Neuronal stem cell (in vitro differentiated cells): ENCODE data around the gene COL15A1.

Source experiments
- DNase-seq: peaks from one replicate; pipeline ENCODE4 v3.0.0-alpha.2; 2013; ENCODE audit warnings: low spot score
- H2AFZ ChIP-seq: one replicate; pipeline ENCODE4 v1.6.1; 2013; ENCODE audit warnings: mild to moderate bottlenecking, low read length, inconsistent platforms
- H2AK5ac ChIP-seq: 2 replicates; pipeline ENCODE4 v1.6.1; 2013; ENCODE audit warnings: low read depth, mild to moderate bottlenecking, inconsistent platforms, low read length, moderate library complexity, mixed read lengths
- H2BK120ac ChIP-seq: 2 replicates; pipeline ENCODE4 v1.6.1; 2013; ENCODE audit warnings: low read depth, mild to moderate bottlenecking, inconsistent platforms, low read length, moderate library complexity, mixed read lengths
- H2BK12ac ChIP-seq: one replicate; pipeline ENCODE4 v1.6.1; 2013; ENCODE audit warnings: low read length, inconsistent platforms
- H2BK15ac ChIP-seq: 2 replicates; pipeline ENCODE4 v1.6.1; 2013; ENCODE audit warnings: mild to moderate bottlenecking, low read length, inconsistent platforms, mixed read lengths
- H2BK5ac ChIP-seq: one replicate; pipeline ENCODE4 v1.6.1; 2013; ENCODE audit warnings: inconsistent platforms, mild to moderate bottlenecking, low read length, moderate library complexity
- H3K14ac ChIP-seq: one replicate; pipeline ENCODE4 v1.6.1; 2013; ENCODE audit warnings: low read length, inconsistent platforms
- H3K18ac ChIP-seq: 2 replicates; pipeline ENCODE4 v1.6.1; 2013; ENCODE audit warnings: low read length, inconsistent platforms
- H3K23ac ChIP-seq: 2 replicates; pipeline ENCODE4 v1.6.1; 2013; ENCODE audit warnings: low read depth, mild to moderate bottlenecking, mixed read lengths, low read length, inconsistent platforms; ENCODE audit not compliant: poor library complexity
- H3K27ac ChIP-seq: replicated peaks from 3 replicates; pipeline ENCODE4 v1.5.1; 2013; ENCODE audit warnings: low read length, inconsistent platforms
- H3K27me3 ChIP-seq, 3 experiments: 2 replicates each; pipeline ENCODE4 v1.6.1; 2013; ENCODE audit warnings: low read length in 3 of 3, mild to moderate bottlenecking in 2 of 3, inconsistent platforms in 1 of 3, low read depth in 1 of 3, mixed read lengths in 1 of 3, moderate library complexity in 1 of 3; ENCODE audit not compliant: control insufficient read depth in 3 of 3, insufficient read depth in 3 of 3
- H3K36me3 ChIP-seq, 2 donors: replicated peaks in 1 of 2; 2 replicates each; pipeline ENCODE4 v1.6.1; 2013; ENCODE audit warnings: low read length in 2 of 2; ENCODE audit not compliant: control insufficient read depth in 2 of 2, insufficient read depth in 2 of 2
- H3K4ac ChIP-seq: 2 replicates; pipeline ENCODE4 v1.6.1; 2013; ENCODE audit warnings: inconsistent platforms, mild to moderate bottlenecking, low read length, moderate library complexity
- H3K4me1 ChIP-seq, 2 donors: 1 replicate in 1 of 2; 2 replicates in 1 of 2; pipeline ENCODE4 v1.6.1; 2013; ENCODE audit warnings: low read length in 2 of 2, low read depth in 1 of 2; ENCODE audit not compliant: control insufficient read depth in 2 of 2, insufficient read depth in 1 of 2
- H3K4me2 ChIP-seq: one replicate; pipeline ENCODE4 v1.6.1; 2013; ENCODE audit warnings: mild to moderate bottlenecking, low read length, inconsistent platforms; ENCODE audit not compliant: insufficient read depth, poor library complexity, severe bottlenecking
- H3K4me3 ChIP-seq, 2 donors: 2 replicates each; pipeline ENCODE4 v1.5.1; 2013; ENCODE audit warnings: low read length in 2 of 2, mild to moderate bottlenecking in 2 of 2, inconsistent platforms in 1 of 2, moderate library complexity in 1 of 2
- H3K79me1 ChIP-seq: one replicate; pipeline ENCODE4 v1.6.1; 2013; ENCODE audit warnings: low read depth, mild to moderate bottlenecking, inconsistent platforms, low read length, moderate library complexity
- H3K9ac ChIP-seq: one replicate; pipeline ENCODE4 v1.6.1; 2013; ENCODE audit warnings: mild to moderate bottlenecking, low read depth, low read length, inconsistent platforms; ENCODE audit not compliant: poor library complexity
- H3K9me3 ChIP-seq, 2 donors: replicated peaks in 1 of 2; 2 replicates each; pipeline versions ENCODE3 to v1.6.1; 2013; ENCODE audit warnings: low read length in 2 of 2, mild to moderate bottlenecking in 2 of 2, inconsistent platforms in 1 of 2, low read depth in 1 of 2, mixed read lengths in 1 of 2, moderate library complexity in 1 of 2; ENCODE audit not compliant: control insufficient read depth in 2 of 2, insufficient read depth in 1 of 2
- H4K8ac ChIP-seq: one replicate; pipeline ENCODE4 v1.6.1; 2013; ENCODE audit warnings: low read depth, mild to moderate bottlenecking, inconsistent platforms, low read length, moderate library complexity
- H4K91ac ChIP-seq: one replicate; pipeline ENCODE4 v1.6.1; 2013; ENCODE audit warnings: low read length, low read depth, mild to moderate bottlenecking, inconsistent platforms; ENCODE audit not compliant: poor library complexity
- WGBS, 2 donors: extraction: QIAGEN DNeasy Blood & Tissue Kit; methylation state at CpG; one replicate each; pipeline ENCODE4 v1.1.7; 2013; ENCODE audit warnings: missing lambda C conversion rate in 2 of 2, mixed read lengths in 1 of 2; ENCODE audit not compliant: insufficient read length in 2 of 2, insufficient replicate concordance in 1 of 2; ENCODE audit errors: extremely low coverage in 2 of 2; 5-methylcytosine and 5-hydroxymethylcytosine counted together

COL15A1 gene

DNA sequence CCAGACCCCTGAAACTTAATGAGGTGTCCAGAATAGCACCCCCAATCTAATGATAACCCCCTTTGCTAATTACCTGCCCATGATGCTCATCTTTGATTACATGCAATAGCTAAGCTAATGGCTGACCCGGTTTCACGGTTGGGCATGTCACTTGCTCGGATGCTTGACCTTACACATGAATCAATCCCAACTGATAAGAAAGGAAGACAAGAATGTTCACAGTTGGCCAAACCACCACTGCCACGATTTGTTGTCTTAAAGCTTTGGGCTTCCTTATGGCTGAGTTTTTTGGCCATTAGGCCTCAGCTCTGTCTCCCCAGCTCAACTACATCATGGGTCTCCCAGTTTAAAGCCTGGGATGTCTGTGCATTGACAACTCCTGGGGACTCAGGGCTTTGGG, 108.1 kb downstream of the COL15A1 start:
- no CpG with 5 or more reads among the region's 4 CpGs for WGBS, 2 donors

DNA sequence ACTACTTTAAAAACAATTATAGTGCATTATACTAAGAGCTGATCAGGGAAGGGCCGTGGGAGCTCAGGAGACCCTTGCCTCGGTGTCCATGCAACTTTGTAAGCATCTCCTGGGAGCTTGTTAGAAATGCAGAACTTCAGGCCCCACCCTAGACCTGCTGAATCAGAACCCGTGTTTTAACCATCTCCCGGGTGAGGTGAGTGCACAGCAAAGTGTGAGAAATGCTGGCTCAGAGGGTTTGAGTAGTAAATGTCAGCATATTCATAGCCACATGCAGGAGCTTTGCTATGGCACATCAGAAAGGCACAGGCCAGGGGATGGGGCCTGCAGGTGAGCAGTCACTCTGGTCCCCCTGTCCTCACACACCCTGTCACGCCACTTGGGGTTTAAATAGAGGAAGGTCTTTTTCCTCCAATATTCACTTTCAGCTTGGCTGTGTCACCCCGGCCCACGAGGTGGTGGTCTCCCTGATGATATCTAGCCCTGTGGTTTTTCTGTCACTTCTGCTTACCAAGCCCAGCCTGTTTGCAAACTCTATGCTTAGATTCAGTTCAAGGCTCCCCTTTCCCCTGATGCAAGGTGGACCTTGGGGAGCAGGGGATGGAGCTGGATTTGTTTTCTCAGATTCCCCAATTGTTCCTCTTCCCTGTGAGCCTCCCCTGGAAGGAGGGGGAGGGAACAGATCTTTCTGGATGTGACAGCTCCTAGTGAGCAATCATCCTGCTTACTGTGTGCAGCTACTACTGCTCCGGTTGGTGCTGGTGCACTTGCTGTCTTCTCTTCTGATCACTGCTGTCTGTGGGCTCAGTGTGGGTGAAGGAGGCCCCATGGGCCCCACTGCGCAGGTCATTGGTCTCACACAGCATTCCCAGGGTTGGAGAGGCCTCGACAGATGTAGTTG, 109.4 kb downstream of the COL15A1 start:
- Histone ChIP-seq H3K4me2 (no peak overlapping the region), H3K4ac (no peak overlapping the region), H4K8ac (no peak overlapping the region), H4K91ac (no peak overlapping the region), H2AFZ (no peak overlapping the region), H3K4me1 (peaks cover 0 to 5% of the 10 kb centered on the region in 2 donors), H3K79me1 (no peaks in the 10 kb centered on the region), H2BK15ac (no peak overlapping the region), H2BK5ac (no peak overlapping the region), H2BK12ac (no peak overlapping the region), H3K14ac (no peak overlapping the region), H3K27ac (no peak overlapping the region), H3K27me3 (peaks cover 0 to 8% (median 0%) of the 10 kb centered on the region in 3 experiments), H2BK120ac (no peak overlapping the region), H2AK5ac (no peak overlapping the region), H3K9ac (no peak overlapping the region), H3K36me3 (no peaks in the 10 kb centered on the region), H3K4me3 (no peak overlapping the region), H3K18ac (no peak overlapping the region), H3K23ac (no peak overlapping the region), H3K9me3 (no peaks in the 10 kb centered on the region)
- WGBS, 2 donors: no CpG with 5 or more reads among the region's 10 CpGs
- no peak for DNase-seq

More for the DNA sequence above, 108.1 kb downstream of the COL15A1 start:
- no peak overlapping the region for H4K8ac ChIP-seq
- H3K4ac ChIP-seq: no peak overlapping the region
- no peaks in the 10 kb centered on the region for H3K9me3 ChIP-seq
- no peak overlapping the region for H2BK12ac ChIP-seq
- H3K79me1 ChIP-seq: no peaks in the 10 kb centered on the region
- H2BK15ac ChIP-seq: no peak overlapping the region
- no peak overlapping the region for H2BK120ac ChIP-seq
- H3K4me2 ChIP-seq: no peak overlapping the region
- H2BK5ac ChIP-seq: no peak overlapping the region
- no peak overlapping the region for H3K18ac ChIP-seq
- no peak overlapping the region for H2AK5ac ChIP-seq
- H3K36me3 ChIP-seq: no peaks in the 10 kb centered on the region
- H3K4me3 ChIP-seq: no peak overlapping the region
- no peak overlapping the region for H2AFZ ChIP-seq
- peaks cover 0 to 9% (median 0%) of the 10 kb centered on the region in 3 experiments for H3K27me3 ChIP-seq
- H3K23ac ChIP-seq: no peak overlapping the region
- H3K9ac ChIP-seq: no peak overlapping the region
- peaks cover 0 to 5% of the 10 kb centered on the region in 2 donors for H3K4me1 ChIP-seq
- no peak for DNase-seq
- H4K91ac ChIP-seq: no peak overlapping the region
- H3K14ac ChIP-seq: no peak overlapping the region
- H3K27ac ChIP-seq: no peak overlapping the region

DNA sequence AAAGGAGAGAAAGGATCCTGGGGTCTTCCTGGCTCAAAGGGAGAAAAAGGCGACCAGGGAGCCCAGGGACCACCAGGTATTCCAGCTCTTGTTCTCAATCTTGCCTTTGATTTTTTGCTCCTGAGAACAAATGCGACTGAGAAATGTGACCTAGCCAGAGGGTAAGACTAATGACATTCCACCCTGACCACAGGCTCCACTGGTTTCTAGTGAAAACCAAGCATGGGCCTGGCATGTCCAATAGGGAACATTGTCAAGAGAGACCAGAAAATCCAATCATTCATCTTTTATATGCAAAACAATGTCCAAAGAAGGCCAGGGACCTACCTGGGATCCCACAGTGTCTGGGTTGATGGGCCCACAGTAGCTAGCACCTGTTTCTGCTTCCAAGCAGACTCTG, 110.9 kb downstream of the COL15A1 start:
- Histone ChIP-seq H3K27me3 (peaks cover 0 to 13% (median 0%) of the 10 kb centered on the region in 3 experiments), H2AK5ac (no peak overlapping the region), H2BK5ac (no peak overlapping the region), H3K4ac (no peak overlapping the region), H3K9ac (no peak overlapping the region), H3K79me1 (no peaks in the 10 kb centered on the region), H3K36me3 (no peaks in the 10 kb centered on the region), H3K4me1 (peaks cover 0 to 5% of the 10 kb centered on the region in 2 donors), H3K23ac (no peak overlapping the region), H2BK12ac (no peak overlapping the region), H4K91ac (no peak overlapping the region), H2AFZ (no peak overlapping the region), H3K4me2 (no peak overlapping the region), H3K9me3 (no peaks in the 10 kb centered on the region), H2BK15ac (no peak overlapping the region), H3K14ac (no peak overlapping the region), H3K18ac (no peak overlapping the region), H3K27ac (no peak overlapping the region), H2BK120ac (no peak overlapping the region), H4K8ac (no peak overlapping the region), H3K4me3 (no peak overlapping the region)
- WGBS, 2 donors: no CpG with 5 or more reads among the region's 2 CpGs
- no peak for DNase-seq

DNA sequence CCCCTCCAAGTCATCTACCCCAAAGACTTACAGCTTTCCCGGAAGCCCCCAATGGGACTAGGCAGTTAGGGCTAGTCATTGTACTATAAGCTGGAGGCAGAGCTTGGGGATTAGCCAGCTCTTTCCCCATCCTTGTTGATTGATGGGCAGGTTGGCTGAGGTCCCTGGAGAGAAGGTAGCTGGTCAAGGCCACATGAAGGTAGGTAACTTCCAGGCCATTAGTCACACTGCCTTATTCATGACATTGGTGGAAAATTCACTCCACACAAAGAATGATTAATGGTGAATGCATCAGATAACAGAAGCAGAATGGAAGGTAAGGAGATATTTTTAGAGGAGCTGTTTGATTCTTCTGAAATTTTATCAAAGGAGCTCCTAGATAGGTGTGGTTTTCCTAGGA, 111.7 kb downstream of the COL15A1 start:
- Histone ChIP-seq H3K18ac (no peak overlapping the region), H3K14ac (no peak overlapping the region), H4K91ac (no peak overlapping the region), H3K4me3 (no peak overlapping the region), H2AFZ (no peak overlapping the region), H3K23ac (no peak overlapping the region), H3K79me1 (no peaks in the 10 kb centered on the region), H3K36me3 (no peaks in the 10 kb centered on the region), H3K9ac (no peak overlapping the region), H3K9me3 (no peaks in the 10 kb centered on the region), H4K8ac (no peak overlapping the region), H3K27ac (no peak overlapping the region), H2BK120ac (no peak overlapping the region), H2BK5ac (no peak overlapping the region), H2AK5ac (no peak overlapping the region), H3K4me2 (no peak overlapping the region), H3K4me1 (peaks cover 0 to 5% of the 10 kb centered on the region in 2 donors), H2BK12ac (no peak overlapping the region), H2BK15ac (no peak overlapping the region), H3K27me3 (peaks cover 0 to 15% (median 0%) of the 10 kb centered on the region in 3 experiments), H3K4ac (no peak overlapping the region)
- DNase-seq: no peak
- no CpG with 5 or more reads among the region's 1 CpG for WGBS, 2 donors
